ENCODE results near the gene CREB3L2. TPM values are rescaled to one million over a fixed set of nuclear protein-coding genes. Genes with fewer than 3 reads are reported as not detected.
A peak's percentile ranks its signal among the peaks of the same experiment; 100 is the strongest.

CREB3L2 gene
- total and polyA plus RNA-seq, 2 donors (not counting 1 experiment from before 2014, with no cell fraction given): 39.3 to 63.7 TPM

- DNase-seq (ENCODE audit: low read depth in 2 of 2): peak in 1 of 2 donors; percentile 73
- H3K9me3 ChIP-seq (ENCODE audit: control insufficient read depth, insufficient read depth, low read depth, low read length): peaks cover 1% of the 10 kb centered on the region
- peaks cover 20% of the 10 kb centered on the region for H3K36me3 ChIP-seq (ENCODE audit: control insufficient read depth, insufficient read depth, low read length)
- H3K4me3 ChIP-seq (replicated peaks in 1 of 4; ENCODE audit: control extremely low read depth in 1 of 4, insufficient read depth in 1 of 4, low read depth in 3 of 4, low read length in 4 of 4): no peak overlapping the region
- no peak overlapping the region for H3K9ac ChIP-seq (ENCODE audit: insufficient read depth, low read length)
- H2AFZ ChIP-seq (ENCODE audit: low read length): no peak overlapping the region
- H4K20me1 ChIP-seq (ENCODE audit: control insufficient read depth, extremely low read depth, insufficient read depth, low read length): no peaks in the 10 kb centered on the region
- H3K79me2 ChIP-seq (ENCODE audit: control insufficient read depth, insufficient read depth, low read length): no peaks in the 10 kb centered on the region
- H3K4me2 ChIP-seq (ENCODE audit: extremely low read depth, insufficient read depth, low read length): no peak overlapping the region
- H3K4me1 ChIP-seq (ENCODE audit: control insufficient read depth, extremely low read depth, insufficient read depth, low read length): peaks cover 20% of the 10 kb centered on the region
- TF ChIP-seq CTCF (conservative IDR thresholded peaks at IDR 0.05 in 1 of 2, IDR thresholded peaks at IDR 0.05 in 1 of 2; ENCODE audit: low read depth in 1 of 2, low read length in 2 of 2) (no peak), EZH2 (IDR thresholded peaks at IDR 0.05; ENCODE audit: low read length, missing control alignments) (no peak)
- no peak overlapping the region for H3K27ac ChIP-seq (ENCODE audit: insufficient read depth, low read length)
- H3K27me3 ChIP-seq (ENCODE audit: control insufficient read depth, insufficient read depth, low read length): no peaks in the 10 kb centered on the region
Observed at GRCh38 chr7:137879357-137880158, 122.3 kb downstream of the CREB3L2 start.

- H3K4me1 ChIP-seq (ENCODE audit: control insufficient read depth, extremely low read depth, insufficient read depth, low read length): peaks cover 22% of the 10 kb centered on the region
- no peak overlapping the region for H3K27ac ChIP-seq (ENCODE audit: insufficient read depth, low read length)
- TF ChIP-seq EZH2 (IDR thresholded peaks at IDR 0.05; ENCODE audit: low read length, missing control alignments) (no peak), CTCF (conservative IDR thresholded peaks at IDR 0.05 in 1 of 2, IDR thresholded peaks at IDR 0.05 in 1 of 2; ENCODE audit: low read depth in 1 of 2, low read length in 2 of 2) (no peak)
- H3K79me2 ChIP-seq (ENCODE audit: control insufficient read depth, insufficient read depth, low read length): no peaks in the 10 kb centered on the region
- H3K27me3 ChIP-seq (ENCODE audit: control insufficient read depth, insufficient read depth, low read length): no peaks in the 10 kb centered on the region
- no peaks in the 10 kb centered on the region for H4K20me1 ChIP-seq (ENCODE audit: control insufficient read depth, extremely low read depth, insufficient read depth, low read length)
- H3K4me3 ChIP-seq (replicated peaks in 1 of 4; ENCODE audit: control extremely low read depth in 1 of 4, insufficient read depth in 1 of 4, low read depth in 3 of 4, low read length in 4 of 4): no peak overlapping the region
- H3K9ac ChIP-seq (ENCODE audit: insufficient read depth, low read length): no peak overlapping the region
- peaks cover 1% of the 10 kb centered on the region for H3K9me3 ChIP-seq (ENCODE audit: control insufficient read depth, insufficient read depth, low read depth, low read length)
- DNase-seq (ENCODE audit: low read depth in 2 of 2): peak; percentile 39 to 81
- peaks cover 19% of the 10 kb centered on the region for H3K36me3 ChIP-seq (ENCODE audit: control insufficient read depth, insufficient read depth, low read length)
- H2AFZ ChIP-seq (ENCODE audit: low read length): no peak overlapping the region
- no peak overlapping the region for H3K4me2 ChIP-seq (ENCODE audit: extremely low read depth, insufficient read depth, low read length)
Observed at GRCh38 chr7:137878333-137878961, 123.4 kb downstream of the CREB3L2 start.

- Histone ChIP-seq H3K9me3 (ENCODE audit: control insufficient read depth, insufficient read depth, low read depth, low read length) (peaks cover 1% of the 10 kb centered on the region), H3K27me3 (ENCODE audit: control insufficient read depth, insufficient read depth, low read length) (no peaks in the 10 kb centered on the region), H3K4me3 (replicated peaks in 1 of 4; ENCODE audit: control extremely low read depth in 1 of 4, insufficient read depth in 1 of 4, low read depth in 3 of 4, low read length in 4 of 4) (no peak overlapping the region), H3K9ac (ENCODE audit: insufficient read depth, low read length) (no peak overlapping the region), H3K36me3 (ENCODE audit: control insufficient read depth, insufficient read depth, low read length) (peaks cover 19% of the 10 kb centered on the region), H3K4me2 (ENCODE audit: extremely low read depth, insufficient read depth, low read length) (no peak overlapping the region), H3K79me2 (ENCODE audit: control insufficient read depth, insufficient read depth, low read length) (no peaks in the 10 kb centered on the region), H3K27ac (ENCODE audit: insufficient read depth, low read length) (no peak overlapping the region), H4K20me1 (ENCODE audit: control insufficient read depth, extremely low read depth, insufficient read depth, low read length) (no peaks in the 10 kb centered on the region), H3K4me1 (ENCODE audit: control insufficient read depth, extremely low read depth, insufficient read depth, low read length) (peaks cover 18% of the 10 kb centered on the region), H2AFZ (ENCODE audit: low read length) (no peak overlapping the region)
- TF ChIP-seq EZH2 (IDR thresholded peaks at IDR 0.05; ENCODE audit: low read length, missing control alignments) (no peak), CTCF (conservative IDR thresholded peaks at IDR 0.05 in 1 of 2, IDR thresholded peaks at IDR 0.05 in 1 of 2; ENCODE audit: low read depth in 1 of 2, low read length in 2 of 2) (no peak)
- no peak for DNase-seq (ENCODE audit: low read depth in 2 of 2)
Observed at GRCh38 chr7:137877027-137877675, 124.7 kb downstream of the CREB3L2 start.

Measured in fibroblast of lung (primary cell).